22Rv1 (cell line): ENCODE results near the gene NRP1.

Source experiments
- H3K27ac ChIP-seq: fragments of 450-650 bp; 2 replicates; pipeline ENCODE4 v1.5.1; 2017
- ZFX ChIP-seq: fragments of 450-650 bp; IDR thresholded peaks from 2 replicates; pipeline ENCODE4 v1.6.1; 2017; ENCODE audit warnings: antibody characterized with exemption, borderline replicate concordance
- TF ChIP-seq, protein P1 (sequence below): fragments of 450-650 bp; IDR thresholded peaks from 2 replicates; pipeline ENCODE4 v1.5.1; 2017; ENCODE audit warnings: mild to moderate bottlenecking

NRP1 gene

DNA sequence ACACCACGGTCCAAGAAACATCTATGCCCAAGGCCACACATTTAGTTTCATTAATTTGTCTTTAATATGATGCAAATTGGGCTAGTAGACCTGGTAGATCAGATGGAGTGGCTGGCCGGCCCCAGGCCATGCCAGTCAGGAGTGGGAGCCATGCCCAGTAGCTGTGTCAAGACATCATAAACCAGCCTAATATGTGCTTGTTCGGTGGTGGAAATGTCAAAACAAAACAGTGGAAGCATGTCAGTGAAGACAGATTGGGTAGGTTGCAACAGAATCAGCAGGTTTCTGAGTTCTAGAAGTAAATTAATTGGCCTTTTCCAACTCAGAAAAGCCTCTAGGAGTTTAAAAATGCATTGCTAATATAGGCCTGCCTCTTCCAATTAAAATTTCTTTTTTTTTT lies 124.7 kb downstream of the NRP1 start:
- TF ChIP-seq, protein P1, sequence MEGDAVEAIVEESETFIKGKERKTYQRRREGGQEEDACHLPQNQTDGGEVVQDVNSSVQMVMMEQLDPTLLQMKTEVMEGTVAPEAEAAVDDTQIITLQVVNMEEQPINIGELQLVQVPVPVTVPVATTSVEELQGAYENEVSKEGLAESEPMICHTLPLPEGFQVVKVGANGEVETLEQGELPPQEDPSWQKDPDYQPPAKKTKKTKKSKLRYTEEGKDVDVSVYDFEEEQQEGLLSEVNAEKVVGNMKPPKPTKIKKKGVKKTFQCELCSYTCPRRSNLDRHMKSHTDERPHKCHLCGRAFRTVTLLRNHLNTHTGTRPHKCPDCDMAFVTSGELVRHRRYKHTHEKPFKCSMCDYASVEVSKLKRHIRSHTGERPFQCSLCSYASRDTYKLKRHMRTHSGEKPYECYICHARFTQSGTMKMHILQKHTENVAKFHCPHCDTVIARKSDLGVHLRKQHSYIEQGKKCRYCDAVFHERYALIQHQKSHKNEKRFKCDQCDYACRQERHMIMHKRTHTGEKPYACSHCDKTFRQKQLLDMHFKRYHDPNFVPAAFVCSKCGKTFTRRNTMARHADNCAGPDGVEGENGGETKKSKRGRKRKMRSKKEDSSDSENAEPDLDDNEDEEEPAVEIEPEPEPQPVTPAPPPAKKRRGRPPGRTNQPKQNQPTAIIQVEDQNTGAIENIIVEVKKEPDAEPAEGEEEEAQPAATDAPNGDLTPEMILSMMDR, result no peak
- no peak for TF ChIP-seq ZFX
- H3K27ac ChIP-seq, result no peak overlapping the region

DNA sequence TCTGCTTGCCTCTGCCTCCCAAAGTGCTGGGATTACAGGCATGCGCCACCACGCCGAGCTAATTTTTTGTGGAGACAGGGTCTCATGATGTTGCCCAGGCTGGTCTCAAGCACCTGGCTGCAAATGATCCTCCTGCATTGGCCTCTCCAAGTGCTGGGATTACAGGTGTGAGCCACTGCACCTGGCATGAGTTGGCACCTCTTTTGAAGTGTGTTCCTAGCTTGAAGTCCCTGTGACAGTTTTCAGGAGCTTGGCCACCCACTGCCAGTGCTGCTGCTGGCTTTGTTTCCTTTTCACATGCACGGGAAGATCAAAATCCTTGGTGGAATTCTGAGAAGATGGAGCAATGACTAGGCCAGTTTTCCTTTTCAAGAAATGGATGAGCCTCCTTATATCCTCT lies 126.3 kb downstream of the NRP1 start:
- H3K27ac ChIP-seq, result no peak overlapping the region
- TF ChIP-seq ZFX, result no peak
- TF ChIP-seq, protein P1, result no peak

DNA sequence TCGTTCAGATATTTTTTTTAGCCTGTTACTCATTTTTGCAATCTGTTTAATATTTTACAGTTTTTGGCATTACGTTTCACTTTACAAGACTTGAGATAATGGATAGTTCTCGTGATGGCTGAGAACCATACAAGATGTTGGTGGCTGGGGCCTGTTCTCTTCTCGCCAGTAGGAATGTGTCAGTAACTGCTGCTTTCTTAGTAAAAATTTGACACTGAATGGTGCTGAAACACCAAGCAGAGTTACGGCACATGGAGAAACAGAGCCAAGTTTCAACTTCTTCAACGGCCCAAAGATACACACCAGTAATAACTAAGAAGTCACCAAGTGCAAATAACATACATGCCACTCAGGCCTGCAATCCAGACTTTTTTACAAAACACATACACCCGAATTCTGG lies 130.4 kb downstream of the NRP1 start:
- no peak overlapping the region for H3K27ac ChIP-seq
- TF ChIP-seq ZFX, result no peak
- TF ChIP-seq, protein P1, result no peak

DNA sequence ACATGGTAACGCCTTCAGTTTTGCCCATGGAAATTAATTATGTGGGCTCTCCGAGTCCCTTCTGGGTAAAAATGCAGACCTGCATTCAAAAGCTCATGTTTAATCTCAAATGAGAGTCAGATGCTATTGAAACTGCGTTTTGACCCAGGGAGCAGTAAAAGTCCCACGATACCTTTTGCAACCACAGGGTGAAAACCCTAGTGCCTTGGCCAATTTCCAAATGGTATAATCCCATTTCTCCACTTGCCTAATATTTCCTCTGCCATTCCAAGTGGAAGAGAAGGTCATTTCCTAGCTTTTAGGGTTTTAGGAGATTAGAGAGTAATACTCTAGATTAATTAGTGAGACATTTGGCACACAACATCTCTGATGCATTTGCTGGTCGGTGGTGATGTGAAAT lies 132.5 kb downstream of the NRP1 start:
- no peak for TF ChIP-seq ZFX
- TF ChIP-seq, protein P1, result no peak

DNA sequence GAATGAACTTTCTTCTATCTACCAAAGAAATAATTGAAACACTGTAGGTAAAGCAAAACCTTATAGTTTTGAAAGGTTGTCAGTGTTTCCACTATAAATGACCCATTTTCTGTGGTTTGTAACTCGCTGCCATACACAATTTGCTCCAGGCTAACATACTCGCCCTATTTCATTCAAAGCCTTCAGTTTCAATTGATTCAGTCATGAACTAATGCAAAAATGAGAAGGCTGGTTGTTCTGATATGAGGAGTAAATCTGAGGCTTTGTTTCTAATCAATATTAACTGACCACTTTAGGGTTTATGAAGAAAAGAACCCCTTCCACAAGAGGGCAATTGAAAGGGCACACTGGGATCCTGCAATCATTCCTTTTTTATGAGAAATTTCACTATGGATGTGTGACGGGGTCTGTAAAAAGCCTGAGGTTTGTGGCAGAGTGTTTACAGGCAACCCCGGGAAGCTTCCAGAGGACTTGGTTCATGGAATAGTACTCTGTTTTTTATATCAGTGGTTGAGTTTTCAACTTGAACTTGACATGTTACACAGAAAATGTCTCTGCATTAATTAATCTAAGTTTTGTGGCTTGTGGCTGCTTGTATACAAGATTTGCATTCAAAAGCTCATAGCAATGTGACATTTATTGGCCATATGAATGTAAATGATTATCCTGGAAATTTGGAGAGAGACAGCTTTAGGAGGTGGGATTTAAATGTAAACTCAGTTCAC lies 133.2 kb downstream of the NRP1 start:
- no peak overlapping the region for H3K27ac ChIP-seq
- TF ChIP-seq, protein P1, result no peak
- no peak for TF ChIP-seq ZFX

More for the DNA sequence above, 132.5 kb downstream of the NRP1 start:
- H3K27ac ChIP-seq, result no peak overlapping the region

DNA sequence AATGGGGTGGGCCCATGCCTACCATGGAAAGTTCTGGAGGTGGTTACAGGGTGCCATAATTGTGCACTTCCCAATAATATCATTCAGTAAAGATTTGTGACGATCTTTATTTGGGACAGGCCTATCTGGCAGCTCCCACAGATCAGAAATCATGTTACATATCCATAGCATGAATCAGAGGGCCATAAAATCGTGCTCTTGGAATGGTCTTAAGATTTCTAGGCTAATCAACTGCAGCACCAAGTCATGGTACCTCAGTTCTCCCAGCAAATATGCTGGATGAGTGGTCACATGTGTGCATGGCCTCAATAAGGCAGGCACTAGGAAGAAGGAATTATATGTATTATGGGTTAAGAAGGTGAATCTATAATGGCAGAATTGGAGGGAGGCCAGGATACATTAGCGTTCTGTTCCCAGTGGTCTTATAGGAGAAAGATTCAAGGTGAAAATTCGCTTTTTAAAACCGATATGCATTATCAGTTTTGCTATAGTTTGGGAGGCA lies 134.7 kb downstream of the NRP1 start:
- TF ChIP-seq ZFX, result no peak
- TF ChIP-seq, protein P1, result no peak
- H3K27ac ChIP-seq, result no peak overlapping the region

DNA sequence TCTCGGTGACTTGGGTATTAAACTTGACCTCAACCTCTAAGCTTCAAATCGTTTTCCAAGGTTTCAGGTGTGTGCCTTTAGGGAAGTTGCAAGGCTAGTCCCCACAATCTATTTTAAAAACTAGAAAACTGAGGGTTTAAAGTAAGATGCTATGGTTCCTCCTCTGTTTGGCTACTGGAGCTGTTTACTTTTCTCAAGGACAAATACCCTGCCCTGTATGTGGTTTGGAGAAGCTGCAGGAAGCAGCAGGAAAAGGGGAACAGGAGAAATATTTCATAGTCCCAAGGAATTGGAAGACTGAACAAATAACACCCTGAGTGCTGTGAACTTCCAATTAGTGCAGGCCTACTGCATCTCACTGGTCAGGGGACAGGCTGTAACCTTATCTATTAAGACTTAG lies 135.9 kb downstream of the NRP1 start:
- H3K27ac ChIP-seq, result no peak overlapping the region
- no peak for TF ChIP-seq ZFX
- TF ChIP-seq, protein P1, result no peak
